ENCODE results near the gene TAGLN2. TPM values are rescaled to one million over a fixed set of nuclear protein-coding genes. Genes with fewer than 3 reads are reported as not detected.

Gene TAGLN2
- polyA plus RNA-seq, 1 experiment = 745 TPM

DNA sequence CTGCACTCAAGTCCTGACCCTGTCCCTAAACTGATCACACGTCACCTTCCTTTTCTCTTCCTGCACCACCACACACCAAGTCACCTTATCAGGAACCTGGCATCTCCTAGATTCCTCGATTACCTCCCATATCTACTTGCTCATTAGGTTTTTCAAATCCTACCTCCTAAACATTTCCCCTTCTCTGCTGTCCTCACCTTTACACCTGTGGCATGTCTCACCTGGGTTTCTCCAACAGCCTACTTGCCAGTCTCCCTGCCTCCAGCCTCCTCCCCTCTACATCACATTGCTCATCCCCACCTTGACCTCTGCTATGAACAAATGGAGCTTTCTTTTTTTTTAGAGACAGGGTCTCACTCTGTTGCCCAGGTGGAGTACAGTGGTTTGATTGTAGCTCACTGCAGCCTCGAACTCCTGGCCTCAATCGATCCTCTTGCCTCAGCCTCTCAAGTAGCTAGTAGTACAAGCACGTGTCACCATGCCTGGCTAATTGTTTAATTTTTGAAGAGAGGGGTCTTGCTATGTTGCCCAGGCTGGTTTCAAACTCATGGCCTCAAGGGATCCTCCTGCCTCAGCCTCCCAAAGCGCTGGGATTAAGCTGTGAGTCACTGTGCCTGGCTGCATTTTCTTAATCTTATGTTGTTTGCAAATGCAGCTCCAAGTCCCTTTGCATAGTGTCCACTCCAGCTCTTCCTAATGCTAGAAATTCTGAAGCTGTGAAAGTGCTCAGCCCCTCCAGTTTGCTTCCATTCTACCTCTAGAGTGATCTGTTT is 13.8 kb upstream of the TAGLN2 start:
- H3K4me3 ChIP-seq (ENCODE audit: low read depth, low read length) = no peak overlapping the region
- peaks cover 8% of the 10 kb centered on the region for H3K27me3 ChIP-seq (ENCODE audit: control insufficient read depth, insufficient read depth, low read length)
- CTCF ChIA-PET = interaction anchor here (0.7 to 39.5 kb wide), 6 partner anchors 12 to 107 kb away, joined by 3 to 889 read pairs (median 4); partner anchors contain the start of gene TAGLN2
- DNase-seq (ENCODE audit: low read depth) = no peak
- TF ChIP-seq, protein P1, sequence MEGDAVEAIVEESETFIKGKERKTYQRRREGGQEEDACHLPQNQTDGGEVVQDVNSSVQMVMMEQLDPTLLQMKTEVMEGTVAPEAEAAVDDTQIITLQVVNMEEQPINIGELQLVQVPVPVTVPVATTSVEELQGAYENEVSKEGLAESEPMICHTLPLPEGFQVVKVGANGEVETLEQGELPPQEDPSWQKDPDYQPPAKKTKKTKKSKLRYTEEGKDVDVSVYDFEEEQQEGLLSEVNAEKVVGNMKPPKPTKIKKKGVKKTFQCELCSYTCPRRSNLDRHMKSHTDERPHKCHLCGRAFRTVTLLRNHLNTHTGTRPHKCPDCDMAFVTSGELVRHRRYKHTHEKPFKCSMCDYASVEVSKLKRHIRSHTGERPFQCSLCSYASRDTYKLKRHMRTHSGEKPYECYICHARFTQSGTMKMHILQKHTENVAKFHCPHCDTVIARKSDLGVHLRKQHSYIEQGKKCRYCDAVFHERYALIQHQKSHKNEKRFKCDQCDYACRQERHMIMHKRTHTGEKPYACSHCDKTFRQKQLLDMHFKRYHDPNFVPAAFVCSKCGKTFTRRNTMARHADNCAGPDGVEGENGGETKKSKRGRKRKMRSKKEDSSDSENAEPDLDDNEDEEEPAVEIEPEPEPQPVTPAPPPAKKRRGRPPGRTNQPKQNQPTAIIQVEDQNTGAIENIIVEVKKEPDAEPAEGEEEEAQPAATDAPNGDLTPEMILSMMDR (IDR thresholded peaks at IDR 0.05; ENCODE audit: insufficient read depth, low read depth, low read length) = no peak
- POLR2A ChIA-PET = no interaction called here
- no peaks in the 10 kb centered on the region for H3K36me3 ChIP-seq (ENCODE audit: control insufficient read depth, insufficient read depth, low read length)

DNA sequence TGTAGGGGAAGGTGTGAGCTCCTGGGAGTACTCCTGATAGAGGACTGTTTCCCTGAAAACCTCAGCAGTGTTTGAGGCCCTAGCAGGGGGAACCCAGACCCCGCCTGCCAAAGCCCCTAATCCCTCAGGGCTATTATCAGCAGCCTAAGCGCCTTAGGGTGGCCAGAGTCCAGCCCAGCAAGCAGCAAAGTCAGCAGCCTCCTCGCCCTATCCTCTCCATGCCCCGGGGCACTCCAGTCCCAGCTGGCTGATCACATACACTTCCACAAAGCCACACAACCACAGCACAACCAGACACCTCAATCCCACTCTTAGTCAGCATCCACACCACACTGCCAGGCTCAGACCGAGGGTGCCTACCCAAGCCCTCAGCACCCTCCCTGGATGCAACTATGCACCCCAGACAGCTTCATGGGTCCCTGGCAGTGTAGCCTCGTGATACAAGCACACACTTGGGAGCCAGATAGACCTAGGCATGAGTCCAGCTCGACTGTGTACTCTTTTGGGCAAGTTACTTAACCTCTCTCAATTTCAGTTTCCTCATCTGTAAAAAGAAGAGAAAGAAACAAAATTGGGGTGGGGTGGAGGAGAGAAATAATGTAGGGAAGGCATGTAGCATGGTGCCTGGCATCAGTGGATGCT is 13.0 kb upstream of the TAGLN2 start:
- no peak overlapping the region for H3K4me3 ChIP-seq (ENCODE audit: low read depth, low read length)
- ChIA-PET CTCF (interaction anchor here (0.7 to 39.5 kb wide), 10 partner anchors 12 to 149 kb away, joined by 3 to 889 read pairs (median 4); no protein-coding TSS in a partner anchor), POLR2A (no interaction called here)
- H3K27me3 ChIP-seq (ENCODE audit: control insufficient read depth, insufficient read depth, low read length) = peaks cover 6% of the 10 kb centered on the region
- TF ChIP-seq, protein P1 (IDR thresholded peaks at IDR 0.05; ENCODE audit: insufficient read depth, low read depth, low read length) = no peak
- DNase-seq (ENCODE audit: low read depth) = no peak
- H3K36me3 ChIP-seq (ENCODE audit: control insufficient read depth, insufficient read depth, low read length) = no peaks in the 10 kb centered on the region

GRCh38 chr1:159937054-159937750 is 11.9 kb upstream of the TAGLN2 start:
- ChIA-PET POLR2A (no interaction called here), CTCF (interaction anchor here (0.9 to 39.5 kb wide), 12 partner anchors 9 to 150 kb away, joined by 3 to 889 read pairs (median 6); partner anchors contain the start of genes IGSF9 and TAGLN2)

GRCh38 chr1:159936273-159936904 is 11.1 kb upstream of the TAGLN2 start:
- CTCF ChIA-PET = interaction anchor here (0.9 to 39.5 kb wide), 15 partner anchors 10 to 165 kb away, joined by 3 to 889 read pairs (median 4); partner anchors contain the start of genes IGSF9 and TAGLN2
- peaks cover 4% of the 10 kb centered on the region for H3K27me3 ChIP-seq (ENCODE audit: control insufficient read depth, insufficient read depth, low read length)
- H3K4me3 ChIP-seq (ENCODE audit: low read depth, low read length) = no peak overlapping the region
- POLR2A ChIA-PET = no interaction called here
- H3K36me3 ChIP-seq (ENCODE audit: control insufficient read depth, insufficient read depth, low read length) = no peaks in the 10 kb centered on the region
- no peak for DNase-seq (ENCODE audit: low read depth)
- TF ChIP-seq, protein P1 (IDR thresholded peaks at IDR 0.05; ENCODE audit: insufficient read depth, low read depth, low read length) = peak; percentile 96

More at GRCh38 chr1:159937054-159937750, 11.9 kb upstream of the TAGLN2 start:
- no peaks in the 10 kb centered on the region for H3K36me3 ChIP-seq (ENCODE audit: control insufficient read depth, insufficient read depth, low read length)
- no peak overlapping the region for H3K4me3 ChIP-seq (ENCODE audit: low read depth, low read length)
- peaks cover 5% of the 10 kb centered on the region for H3K27me3 ChIP-seq (ENCODE audit: control insufficient read depth, insufficient read depth, low read length)
- TF ChIP-seq, protein P1 (IDR thresholded peaks at IDR 0.05; ENCODE audit: insufficient read depth, low read depth, low read length) = no peak
- DNase-seq (ENCODE audit: low read depth) = no peak

Data from BJ (cell line).